A549 (cell line): ENCODE data around the gene CAPZA1. TPM values are rescaled to one million over a fixed set of nuclear protein-coding genes. Genes with fewer than 3 reads are reported as not detected.

Experiments
- ATAC-seq, 2 experiments: fragments of 200-7000 bp in 1 of 2; fragments of >200 bp in 1 of 2; cut with Nextera tagmentation in 1 of 2; cut with Tn5 transposase in 1 of 2; 3 replicates each; pipeline versions ENCODE4 v1.8.0 to v1.9.1; 2018 to 2020; ENCODE audit warnings: mild to moderate bottlenecking in 1 of 2, moderate library complexity in 1 of 2
- CTCF ChIA-PET: fragments of 300-600 bp; sonication (Branson Sonifier 250); formaldehyde crosslinking; extraction: SDS; loops from one replicate; lab custom pipeline; 2021; ENCODE audit warnings: antibody characterized with exemption, inconsistent platforms; lab: Yijun Ruan, JAX
- POLR2A ChIA-PET: fragments of 350-600 bp; formaldehyde crosslinking; extraction: SDS; loops from one replicate; lab custom pipeline; 2021; ENCODE audit warnings: antibody characterized with exemption, inconsistent platforms; lab: Yijun Ruan, JAX
- DNase-seq, 2 experiments: peaks; one replicate each; pipeline versions ENCODE4 v3.0.0 to v3.0.0-alpha.2; 2011 to 2016; ENCODE audit warnings: low read depth in 1 of 2, low spot score in 1 of 2
- FAIRE-seq: peaks from 2 replicates; lab custom pipeline; 2011; peaks lifted over from hg19 to GRCh38; lab: Jason Lieb, UNC
- H3K27ac ChIP-seq, 2 experiments: fragments of >200 bp; sonication (Bioruptor Twin); formaldehyde crosslinking; 3 replicates each; pipeline ENCODE4 v1.5.1; 2016 to 2017
- H3K4me1 ChIP-seq: fragments of >200 bp; sonication (Bioruptor Twin); formaldehyde crosslinking; 3 replicates; pipeline ENCODE4 v1.6.1; 2016
- H3K4me2 ChIP-seq: fragments of >200 bp; sonication (Bioruptor Twin); formaldehyde crosslinking; 3 replicates; pipeline ENCODE4 v1.6.1; 2016
- H3K4me3 ChIP-seq: fragments of >200 bp; sonication (Bioruptor Twin); formaldehyde crosslinking; 3 replicates; pipeline ENCODE4 v1.5.1; 2016
- H3K9me3 ChIP-seq: fragments of >200 bp; sonication (Bioruptor Twin); formaldehyde crosslinking; 3 replicates; pipeline ENCODE4 v1.6.1; 2016
- ATOH8 ChIP-seq: fragments of 250-450 bp; sonication (Bioruptor Pico); IDR thresholded peaks from 2 replicates; pipeline ENCODE4 v1.5.0; 2020; ENCODE audit warnings: low read depth, mild to moderate bottlenecking, moderate library complexity
- CTCF ChIP-seq: fragments of >200 bp; sonication (Bioruptor Twin); formaldehyde crosslinking; IDR thresholded peaks from 3 replicates; pipeline ENCODE4 v1.5.1; 2016
- EHMT2 ChIP-seq: fragments of 200-600 bp; sonication (generic); IDR thresholded peaks from 2 replicates; pipeline ENCODE4 v1.6.1; 2016; ENCODE audit warnings: antibody characterized with exemption, low read depth, mild to moderate bottlenecking, moderate library complexity
- EP300 ChIP-seq, 2 experiments: fragments of >200 bp; sonication (Bioruptor Twin); formaldehyde crosslinking; IDR thresholded peaks; 2 replicates in 1 of 2; 3 replicates in 1 of 2; pipeline ENCODE4 v1.6.1; 2016 to 2017
- ESRRA ChIP-seq: fragments of 150-350 bp; IDR thresholded peaks from 2 replicates; pipeline ENCODE4 v1.6.1; 2014; ENCODE audit warnings: mild to moderate bottlenecking, low read length, borderline replicate concordance
- FOSL2 ChIP-seq, 2 experiments: fragments of 450-650 bp in 1 of 2; fragments of >200 bp in 1 of 2; sonication (Bioruptor Twin) in 1 of 2; formaldehyde crosslinking; IDR thresholded peaks; 2 replicates each; pipeline versions ENCODE4 v1.5.0 to v1.6.1; 2016 to 2020; ENCODE audit warnings: mild to moderate bottlenecking in 1 of 2, moderate library complexity in 1 of 2
- HDAC2 ChIP-seq: fragments of 200-600 bp; sonication (generic); IDR thresholded peaks from 2 replicates; pipeline ENCODE4 v1.6.1; 2016
- HOXA7 ChIP-seq: fragments of 250-450 bp; sonication (Bioruptor Pico); IDR thresholded peaks from 2 replicates; pipeline ENCODE4 v1.5.0; 2020; ENCODE audit warnings: mild to moderate bottlenecking, moderate library complexity
- HOXB13 ChIP-seq: fragments of 250-450 bp; sonication (Bioruptor Pico); IDR thresholded peaks from 2 replicates; pipeline ENCODE4 v1.5.0; 2020; ENCODE audit warnings: low read depth, mild to moderate bottlenecking, moderate library complexity
- KDM5A ChIP-seq: fragments of 200-600 bp; sonication (generic); IDR thresholded peaks from 2 replicates; pipeline ENCODE4 v1.6.1; 2016; ENCODE audit warnings: antibody characterized with exemption, mild to moderate bottlenecking
- MYC ChIP-seq: IDR thresholded peaks from 2 replicates; pipeline ENCODE4 v1.6.1; 2012; ENCODE audit warnings: mild to moderate bottlenecking, inconsistent platforms, low read length, improper control_type of control experiment, borderline replicate concordance
- PHF8 ChIP-seq: fragments of 200-600 bp; sonication (generic); IDR thresholded peaks from 2 replicates; pipeline ENCODE4 v1.6.1; 2016; ENCODE audit warnings: low read depth, mild to moderate bottlenecking, antibody characterized with exemption, moderate library complexity, borderline replicate concordance
- POLR2A ChIP-seq: IDR thresholded peaks from 2 replicates; pipeline ENCODE4 v1.6.1; 2012; ENCODE audit warnings: mild to moderate bottlenecking, low read length
- RAD21 ChIP-seq, 2 experiments: fragments of >200 bp in 1 of 2; sonication (Bioruptor Twin) in 1 of 2; formaldehyde crosslinking in 1 of 2; IDR thresholded peaks in 1 of 2; conservative IDR thresholded peaks in 1 of 2; 2 replicates in 1 of 2; 3 replicates in 1 of 2; pipeline ENCODE4 v1.6.1; 2012 to 2018; ENCODE audit warnings: inconsistent platforms in 1 of 2
- REST ChIP-seq: fragments of 200-600 bp; sonication (generic); IDR thresholded peaks from 2 replicates; pipeline ENCODE4 v1.6.1; 2016; ENCODE audit warnings: antibody characterized with exemption, mild to moderate bottlenecking, moderate library complexity
- SMC3 ChIP-seq: fragments of >200 bp; sonication (Bioruptor Twin); formaldehyde crosslinking; IDR thresholded peaks from 3 replicates; pipeline ENCODE4 v1.6.1; 2018; ENCODE audit warnings: inconsistent platforms
- TFCP2L1 ChIP-seq: fragments of 250-450 bp; sonication (Bioruptor Pico); IDR thresholded peaks from 2 replicates; pipeline ENCODE4 v1.5.0; 2021; ENCODE audit warnings: mild to moderate bottlenecking
- TP53 ChIP-seq: fragments of 250-450 bp; sonication (Bioruptor Pico); IDR thresholded peaks from 2 replicates; pipeline ENCODE4 v1.5.0; 2021; ENCODE audit warnings: mild to moderate bottlenecking, moderate library complexity
- ZFP36 ChIP-seq: fragments of 450-650 bp; IDR thresholded peaks from 2 replicates; pipeline ENCODE4 v1.6.1; 2014; ENCODE audit warnings: borderline replicate concordance; ENCODE audit not compliant: partially characterized antibody
- WGBS: methylation state at CpG from one replicate; pipeline ENCODE4 v1.1.6; 2017; ENCODE audit errors: missing lambda C conversion rate; 5-methylcytosine and 5-hydroxymethylcytosine counted together
- polyA plus RNA-seq, 4 experiments: library from polyadenylated mRNA; depleted of rRNA in 3 of 4; stranded (reverse); fragments of >200 nt; fragmentation: RNase III in 1 of 4; extraction: RNeasy Plus Mini Kit Qiagen cat#74134 plus additional on column Dnase treatment in 1 of 4; gene quantifications; 2 replicates in 3 of 4; 3 replicates in 1 of 4; pipeline ENCODE4 v1.2.3, GENCODE V29; 2011 to 2017
- TF ChIP-seq, protein P1 (sequence below): fragments of 450-650 bp; IDR thresholded peaks from 2 replicates; pipeline ENCODE4 v1.6.1; 2014; ENCODE audit warnings: antibody characterized with exemption

CAPZA1 gene
- polyA plus RNA-seq, 2 of the 4 experiments (the other 2 are of a cell fraction): 103 to 136 TPM

DNA sequence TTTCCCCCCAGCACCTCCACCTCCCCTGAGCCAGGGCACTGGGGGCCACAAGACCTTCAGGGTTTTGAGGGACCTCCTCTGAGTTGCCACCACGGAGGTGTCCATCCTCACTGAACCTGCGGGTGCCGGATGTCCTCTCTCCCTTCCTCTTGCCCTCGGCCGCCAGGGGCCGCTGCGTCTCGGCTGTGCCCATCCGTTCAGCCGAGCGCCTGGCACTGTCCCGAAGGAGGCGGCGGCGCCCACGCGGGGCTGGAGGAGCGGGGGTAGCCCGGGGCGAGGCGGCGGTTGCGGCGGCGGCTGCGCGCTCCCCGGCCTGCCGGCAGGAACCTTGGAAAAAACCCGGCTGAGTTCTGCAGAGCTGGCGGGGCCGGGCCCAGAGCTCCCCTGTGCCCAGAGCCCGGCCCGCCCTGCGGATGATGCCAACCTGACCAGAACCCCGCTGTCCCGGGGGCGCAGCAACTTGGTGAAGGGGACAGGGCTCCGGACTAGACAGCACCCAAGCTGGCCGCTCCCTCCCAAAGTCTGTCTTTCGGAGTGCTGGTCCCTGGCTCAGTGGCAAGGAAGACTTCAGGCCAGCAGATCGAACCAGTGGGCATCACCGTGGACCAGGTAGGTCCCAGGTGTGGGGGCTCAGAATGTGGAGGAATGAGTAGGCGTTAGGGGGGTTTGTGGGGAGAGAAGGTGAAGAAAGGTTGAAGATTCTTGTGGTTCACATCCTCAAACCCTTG is 99.2 kb downstream of the CAPZA1 start:
- H3K4me3 ChIP-seq: peak overlapping the region; percentile 45
- peak overlapping the region; percentile 89 for H3K4me2 ChIP-seq
- FAIRE-seq: no peak
- ChIA-PET POLR2A (no interaction called here), CTCF (interaction anchor here (0.6 to 18.0 kb wide), 31 partner anchors 9 to 354 kb away, joined by 3 to 576 read pairs (median 3); no protein-coding TSS in a partner anchor)
- TF ChIP-seq EHMT2: no peak
- TF ChIP-seq TP53 (CRISPR knock-in tag): no peak
- TF ChIP-seq KDM5A: no peak
- no peak for TF ChIP-seq PHF8
- no peak for TF ChIP-seq POLR2A
- TF ChIP-seq HOXB13: no peak
- no peak for TF ChIP-seq ZFP36
- TF ChIP-seq, protein P1, sequence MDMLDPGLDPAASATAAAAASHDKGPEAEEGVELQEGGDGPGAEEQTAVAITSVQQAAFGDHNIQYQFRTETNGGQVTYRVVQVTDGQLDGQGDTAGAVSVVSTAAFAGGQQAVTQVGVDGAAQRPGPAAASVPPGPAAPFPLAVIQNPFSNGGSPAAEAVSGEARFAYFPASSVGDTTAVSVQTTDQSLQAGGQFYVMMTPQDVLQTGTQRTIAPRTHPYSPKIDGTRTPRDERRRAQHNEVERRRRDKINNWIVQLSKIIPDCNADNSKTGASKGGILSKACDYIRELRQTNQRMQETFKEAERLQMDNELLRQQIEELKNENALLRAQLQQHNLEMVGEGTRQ: no peak
- no peak for TF ChIP-seq FOSL2 (IDR thresholded peaks at IDR 0.05)
- TF ChIP-seq FOSL2 (CRISPR knock-in tag; IDR thresholded peaks at IDR 0.05): no peak
- no peak for TF ChIP-seq EP300 (IDR thresholded peaks at IDR 0.05)
- no peak for TF ChIP-seq MYC
- TF ChIP-seq RAD21 (conservative IDR thresholded peaks at IDR 0.05 in 1 of 2, IDR thresholded peaks at IDR 0.05 in 1 of 2): peak; percentile 49 to 56
- TF ChIP-seq SMC3: peak; percentile 74
- peak; percentile 70 for TF ChIP-seq CTCF
- peak overlapping the region in 1 of 2 experiments; percentile 78; a peak in 2 of 6 replicates for H3K27ac ChIP-seq
- no peaks in the 10 kb centered on the region for H3K9me3 ChIP-seq
- peak; percentile 51 to 71 for DNase-seq
- peaks cover 4% of the 10 kb centered on the region; the same call in 2 of the 3 replicates for H3K4me1 ChIP-seq
- peak; percentile 45 to 68; a peak in 5 of 6 replicates for ATAC-seq
- 39% methylated on average over 8 of the region's 44 CpGs for WGBS

DNA sequence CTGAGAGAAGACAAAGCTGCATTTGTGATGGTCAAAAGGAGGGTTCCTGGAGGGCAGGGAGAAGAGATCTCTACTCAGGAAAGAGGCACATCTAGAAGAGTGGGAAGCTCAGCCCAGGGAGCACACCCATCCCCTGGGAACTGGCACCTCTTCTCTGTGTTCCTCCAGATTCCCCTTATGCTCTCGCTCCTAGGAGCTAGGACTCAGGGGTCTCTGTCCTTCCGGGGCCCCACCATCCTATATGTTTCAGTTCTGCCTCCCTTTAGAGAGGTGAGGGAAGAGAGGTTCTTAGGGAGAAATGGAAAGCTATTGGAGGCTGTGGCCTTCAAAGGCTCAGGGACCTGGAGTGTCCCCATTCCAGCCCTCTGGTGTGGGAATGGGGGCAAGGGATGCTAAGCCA is 100.1 kb downstream of the CAPZA1 start:
- DNase-seq (no peak), FAIRE-seq (no peak), ATAC-seq (no peak)
- no peaks in the 10 kb centered on the region for H3K4me1 ChIP-seq
- H3K9me3 ChIP-seq: no peaks in the 10 kb centered on the region
- H3K4me3 ChIP-seq: no peak overlapping the region
- WGBS: 51% methylated on average over 2 of the region's 2 CpGs
- ChIA-PET POLR2A (no interaction called here), CTCF (interaction anchor here (0.9 to 18.0 kb wide), 9 partner anchors 8 to 323 kb away, joined by 3 to 576 read pairs (median 14); no protein-coding TSS in a partner anchor)
- H3K27ac ChIP-seq: no peak overlapping the region
- H3K4me2 ChIP-seq: no peak overlapping the region
- TF ChIP-seq ATOH8 (CRISPR knock-in tag) (no peak), TFCP2L1 (CRISPR knock-in tag) (no peak), HOXA7 (CRISPR knock-in tag) (no peak), SMC3 (no peak), HDAC2 (no peak), ESRRA (no peak), REST (no peak), PHF8 (no peak)
